ENCODE data around the gene ERRFI1. TPM values are rescaled to one million over a fixed set of nuclear protein-coding genes. Genes with fewer than 3 reads are reported as not detected.
A peak's percentile ranks its signal among the peaks of the same experiment; 100 is the strongest.

ERRFI1 gene
- polyA plus RNA-seq, 3 donors = 0.08 to 1.5 (median 0.28) TPM

GRCh38 chr1:7991504-7992440, 34.3 kb downstream of the ERRFI1 start:
- H3K27ac Mint-ChIP-seq = peak overlapping the region in 1 of 7 donors; percentile 10
- Histone ChIP-seq H3K27me3 (ENCODE audit: control insufficient read depth in 2 of 2, insufficient read depth in 2 of 2, low read length in 2 of 2) (no peaks in the 10 kb centered on the region), H3K4me3 (replicated peaks in 1 of 3; ENCODE audit: low read depth in 2 of 3, low read length in 3 of 3) (no peak overlapping the region), H3K9ac (ENCODE audit: insufficient read depth, low read length, poor library complexity, severe bottlenecking) (no peak overlapping the region), H3K4me1 (ENCODE audit: control insufficient read depth in 1 of 2, insufficient read depth in 2 of 2, low read length in 2 of 2) (peaks cover 14 to 18% of the 10 kb centered on the region in 2 donors), H3K36me3 (replicated peaks in 1 of 2; ENCODE audit: control insufficient read depth in 1 of 2, insufficient read depth in 2 of 2, low read length in 2 of 2) (peaks cover 5 to 34% of the 10 kb centered on the region in 2 donors), H3K27ac (ENCODE audit: low read depth in 1 of 2, low read length in 2 of 2) (no peak overlapping the region), H4K20me1 (ENCODE audit: insufficient read depth, low read length) (no peaks in the 10 kb centered on the region), H3K4me2 (replicated peaks; ENCODE audit: extremely low read depth, low read length, poor library complexity, severe bottlenecking) (no peak overlapping the region), H3K79me2 (ENCODE audit: insufficient read depth, low read length) (no peaks in the 10 kb centered on the region), H2AFZ (ENCODE audit: insufficient read depth, low read depth, low read length, poor library complexity, severe bottlenecking) (no peak overlapping the region), H3K9me3 (replicated peaks in 1 of 2; ENCODE audit: control insufficient read depth in 1 of 2, insufficient read depth in 1 of 2, low read length in 2 of 2) (no peaks in the 10 kb centered on the region)
- WGBS (ENCODE audit: insufficient coverage) = 100% methylated on average over 5 of the region's 18 CpGs
- H3K4me3 Mint-ChIP-seq = no peak overlapping the region
- H3K4me1 Mint-ChIP-seq = peaks cover 15% of the 10 kb centered on the region
- TF ChIP-seq CTCF (IDR thresholded peaks at IDR 0.05) = no peak
- H3K27me3 Mint-ChIP-seq (ENCODE audit: low read depth in 3 of 3) = peaks cover 0 to 5% (median 0%) of the 10 kb centered on the region in 3 donors
- intact Hi-C loops (cut with micrococcal nuclease) = no loop called here
- H3K9me3 Mint-ChIP-seq = peaks cover 0 to 3% (median 0%) of the 10 kb centered on the region in 7 donors
- no peak for DNase-seq
- H3K36me3 Mint-ChIP-seq = peaks cover 20 to 38% of the 10 kb centered on the region in 2 donors

GRCh38 chr1:7989762-7990428, 36.2 kb downstream of the ERRFI1 start:
- Histone ChIP-seq H4K20me1 (ENCODE audit: insufficient read depth, low read length) (no peaks in the 10 kb centered on the region), H3K4me1 (ENCODE audit: control insufficient read depth in 1 of 2, insufficient read depth in 2 of 2, low read length in 2 of 2) (peaks cover 14 to 18% of the 10 kb centered on the region in 2 donors), H3K4me2 (replicated peaks; ENCODE audit: extremely low read depth, low read length, poor library complexity, severe bottlenecking) (no peak overlapping the region), H3K27ac (ENCODE audit: low read depth in 1 of 2, low read length in 2 of 2) (no peak overlapping the region), H3K4me3 (replicated peaks in 1 of 3; ENCODE audit: low read depth in 2 of 3, low read length in 3 of 3) (no peak overlapping the region), H3K79me2 (ENCODE audit: insufficient read depth, low read length) (no peaks in the 10 kb centered on the region), H3K9ac (ENCODE audit: insufficient read depth, low read length, poor library complexity, severe bottlenecking) (no peak overlapping the region), H2AFZ (ENCODE audit: insufficient read depth, low read depth, low read length, poor library complexity, severe bottlenecking) (no peak overlapping the region), H3K9me3 (replicated peaks in 1 of 2; ENCODE audit: control insufficient read depth in 1 of 2, insufficient read depth in 1 of 2, low read length in 2 of 2) (no peaks in the 10 kb centered on the region), H3K27me3 (ENCODE audit: control insufficient read depth in 2 of 2, insufficient read depth in 2 of 2, low read length in 2 of 2) (no peaks in the 10 kb centered on the region), H3K36me3 (replicated peaks in 1 of 2; ENCODE audit: control insufficient read depth in 1 of 2, insufficient read depth in 2 of 2, low read length in 2 of 2) (peaks cover 23 to 53% of the 10 kb centered on the region in 2 donors)
- intact Hi-C loops (cut with micrococcal nuclease) = loop anchor here in 1 of 2 donors (5.0 kb wide), 1 partner anchor 357 kb away; no protein-coding TSS in a partner anchor
- Mint-ChIP-seq H3K27ac (peak overlapping the region in 1 of 7 donors; percentile 58), H3K27me3 (ENCODE audit: low read depth in 3 of 3) (peaks cover 0 to 5% (median 0%) of the 10 kb centered on the region in 3 donors), H3K4me3 (no peak overlapping the region), H3K36me3 (peaks cover 38 to 52% of the 10 kb centered on the region in 2 donors), H3K9me3 (peaks cover 0 to 3% (median 0%) of the 10 kb centered on the region in 7 donors), H3K4me1 (peaks cover 15% of the 10 kb centered on the region)
- no peak for TF ChIP-seq CTCF (IDR thresholded peaks at IDR 0.05)
- no peak for DNase-seq
- WGBS (ENCODE audit: insufficient coverage) = 100% methylated on average over 2 of the region's 2 CpGs
